Activated naive CD8-positive, alpha-beta T cell (primary cell): ENCODE data around the gene EPAS1.

Experiments
- H3K27ac Mint-ChIP-seq: one replicate; pipeline ENCODE4 v1.8.0; 2021; ENCODE audit warnings: mixed read lengths
- H3K27me3 Mint-ChIP-seq: one replicate; pipeline ENCODE4 v1.8.0; 2021; ENCODE audit warnings: mixed read lengths
- H3K36me3 Mint-ChIP-seq: one replicate; pipeline ENCODE4 v1.8.0; 2021; ENCODE audit warnings: mixed read lengths
- H3K4me1 Mint-ChIP-seq: one replicate; pipeline ENCODE4 v1.8.0; 2021; ENCODE audit warnings: low read depth, mixed read lengths
- H3K4me3 Mint-ChIP-seq: one replicate; pipeline ENCODE4 v1.8.0; 2021; ENCODE audit warnings: mild to moderate bottlenecking, mixed read lengths
- H3K9me3 Mint-ChIP-seq: one replicate; pipeline ENCODE4 v1.8.0; 2021; ENCODE audit warnings: low read depth, mixed read lengths

EPAS1 gene

DNA sequence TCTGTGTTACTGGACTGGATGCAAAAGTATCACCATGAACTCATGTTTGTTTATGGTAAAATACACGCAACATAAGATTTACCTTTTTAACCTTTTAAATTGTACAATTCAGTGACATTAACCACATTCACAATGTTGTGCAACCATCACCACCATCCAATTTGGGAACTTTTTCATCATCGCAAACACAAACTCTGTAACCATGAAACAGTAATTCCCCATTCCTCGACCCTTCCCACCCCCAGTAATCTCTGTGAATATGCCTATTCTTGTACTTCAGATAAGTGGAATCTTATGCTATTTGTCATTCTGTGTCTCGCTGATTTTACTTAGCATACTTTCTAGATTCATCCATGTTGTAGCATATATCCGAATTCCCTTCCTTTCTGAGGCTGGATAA, 31.1 kb upstream of the EPAS1 start:
- no peak overlapping the region for H3K27ac Mint-ChIP-seq
- H3K4me3 Mint-ChIP-seq: no peak overlapping the region
- H3K36me3 Mint-ChIP-seq: no peaks in the 10 kb centered on the region
- H3K9me3 Mint-ChIP-seq: no peaks in the 10 kb centered on the region
- peaks cover 6% of the 10 kb centered on the region for H3K27me3 Mint-ChIP-seq
- H3K4me1 Mint-ChIP-seq: peaks cover 2% of the 10 kb centered on the region

DNA sequence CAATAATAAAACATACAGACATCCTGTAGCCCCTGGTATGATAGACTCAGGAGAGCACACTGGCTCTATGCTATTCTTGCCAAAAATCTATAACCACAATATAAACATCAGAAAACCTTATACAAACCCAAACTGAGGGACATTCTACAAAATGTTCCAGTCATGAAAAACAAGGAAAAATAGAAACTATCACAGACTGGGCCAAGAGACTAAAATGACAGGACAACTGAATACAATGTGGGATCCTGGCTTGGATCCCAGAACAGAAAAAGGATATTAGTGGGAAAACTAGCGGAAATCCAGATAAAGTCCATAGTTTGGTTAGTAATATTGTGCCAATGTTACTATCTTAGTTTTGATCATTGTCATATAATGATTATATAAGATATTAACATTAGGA, 29.6 kb upstream of the EPAS1 start:
- Mint-ChIP-seq H3K4me1 (peaks cover 2% of the 10 kb centered on the region), H3K27ac (no peak overlapping the region), H3K36me3 (no peaks in the 10 kb centered on the region), H3K27me3 (peaks cover 6% of the 10 kb centered on the region), H3K9me3 (no peaks in the 10 kb centered on the region), H3K4me3 (no peak overlapping the region)

DNA sequence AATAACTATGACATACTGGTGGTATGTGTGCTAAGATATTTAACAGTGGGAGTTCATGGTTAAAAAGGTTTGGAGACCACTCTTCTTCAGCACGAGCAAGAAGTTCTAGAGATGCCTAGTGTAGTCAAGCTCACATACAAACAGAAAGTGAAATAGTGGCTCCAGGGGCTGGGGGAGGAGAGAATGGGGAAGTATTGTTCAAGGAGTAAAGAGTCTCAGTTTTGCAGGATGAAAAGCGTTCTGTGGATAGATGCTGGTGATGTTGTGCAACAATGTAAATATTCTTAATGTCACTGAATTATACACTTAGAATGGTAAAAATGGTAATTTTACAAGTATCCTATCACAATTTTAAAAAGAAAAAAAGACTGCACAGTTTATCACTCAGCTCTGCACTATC, 29.0 kb upstream of the EPAS1 start:
- Mint-ChIP-seq H3K4me3 (no peak overlapping the region), H3K27me3 (peaks cover 5% of the 10 kb centered on the region), H3K4me1 (peaks cover 2% of the 10 kb centered on the region), H3K9me3 (no peaks in the 10 kb centered on the region), H3K27ac (no peak overlapping the region), H3K36me3 (no peaks in the 10 kb centered on the region)

DNA sequence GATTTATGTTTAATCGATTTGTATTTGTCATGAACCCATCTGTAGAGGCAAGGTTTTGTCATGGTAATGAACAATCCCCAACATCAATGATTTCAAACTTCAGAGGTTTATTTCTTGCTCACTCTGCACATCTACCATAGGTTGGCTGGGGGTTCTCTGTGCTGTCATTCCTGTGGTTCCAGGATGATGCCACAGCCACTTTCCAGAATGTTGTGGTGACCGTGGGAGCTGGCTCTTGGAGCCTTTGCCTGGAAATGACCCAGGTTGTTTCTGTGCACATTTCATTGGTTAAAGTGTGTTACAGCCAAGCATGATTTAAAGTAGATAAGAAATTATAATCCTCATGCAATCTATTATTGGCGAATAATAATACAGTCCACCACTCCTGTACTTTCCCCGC, 28.2 kb upstream of the EPAS1 start:
- H3K36me3 Mint-ChIP-seq: no peaks in the 10 kb centered on the region
- no peak overlapping the region for H3K4me3 Mint-ChIP-seq
- peaks cover 2% of the 10 kb centered on the region for H3K4me1 Mint-ChIP-seq
- H3K9me3 Mint-ChIP-seq: no peaks in the 10 kb centered on the region
- peaks cover 2% of the 10 kb centered on the region for H3K27me3 Mint-ChIP-seq
- no peak overlapping the region for H3K27ac Mint-ChIP-seq

DNA sequence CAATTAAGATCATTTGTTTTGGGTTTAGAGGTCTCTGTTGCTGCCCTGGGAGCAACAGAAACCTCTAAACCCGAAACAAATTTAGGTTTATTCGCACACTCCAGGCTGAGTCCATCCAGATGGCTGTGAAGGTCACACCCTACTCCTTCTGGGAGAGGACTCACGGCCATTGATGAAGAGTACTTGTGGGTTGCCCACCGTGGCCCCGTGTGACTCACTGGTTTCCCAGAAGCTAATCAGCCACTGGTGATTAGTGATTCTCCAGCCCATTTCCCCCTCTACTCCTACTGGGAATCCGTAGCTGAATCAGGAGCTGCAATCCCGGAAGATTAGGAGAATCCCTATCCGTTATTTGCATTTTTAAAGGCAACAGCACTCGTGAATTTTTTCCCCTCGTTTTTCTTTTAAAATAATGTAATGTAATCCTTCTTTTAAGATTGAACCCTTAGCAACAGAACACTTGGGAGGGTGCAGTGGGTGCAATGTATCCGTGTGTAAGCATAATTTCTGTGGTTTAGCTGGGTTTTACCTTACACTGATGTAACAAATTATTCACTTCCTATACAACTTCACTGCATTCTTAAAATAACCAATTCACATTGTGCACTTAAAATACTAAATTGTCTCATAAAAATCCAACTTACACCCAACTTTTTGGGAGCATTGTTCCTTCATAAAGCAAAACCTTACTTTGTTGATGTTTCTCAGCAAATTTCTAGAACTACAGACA, 27.5 kb upstream of the EPAS1 start:
- no peaks in the 10 kb centered on the region for H3K9me3 Mint-ChIP-seq
- H3K27ac Mint-ChIP-seq: no peak overlapping the region
- no peak overlapping the region for H3K4me3 Mint-ChIP-seq
- H3K36me3 Mint-ChIP-seq: no peaks in the 10 kb centered on the region
- H3K27me3 Mint-ChIP-seq: peaks cover 2% of the 10 kb centered on the region
- peaks cover 2% of the 10 kb centered on the region for H3K4me1 Mint-ChIP-seq

DNA sequence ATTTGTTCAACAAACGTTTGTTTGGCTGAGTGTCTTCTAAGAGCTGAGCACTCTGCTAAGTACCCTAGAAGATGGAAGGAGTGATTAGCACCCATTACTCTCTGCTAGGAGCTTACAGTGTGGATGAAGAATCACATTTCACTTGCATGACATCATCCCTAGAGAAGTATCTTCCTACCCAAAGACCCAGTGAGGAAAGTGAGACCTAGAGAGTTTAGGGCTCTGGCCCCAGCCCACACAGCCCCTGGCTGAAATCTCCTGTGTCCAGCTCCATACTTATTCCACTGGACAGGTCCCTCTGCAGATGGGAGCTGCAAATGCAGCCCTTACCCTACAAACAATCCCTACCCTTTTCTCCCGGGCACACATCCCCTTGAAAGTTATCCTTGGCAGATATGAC, 26.8 kb upstream of the EPAS1 start:
- Mint-ChIP-seq H3K9me3 (no peaks in the 10 kb centered on the region), H3K4me1 (peaks cover 2% of the 10 kb centered on the region), H3K4me3 (no peak overlapping the region), H3K36me3 (no peaks in the 10 kb centered on the region), H3K27me3 (no peaks in the 10 kb centered on the region), H3K27ac (no peak overlapping the region)

DNA sequence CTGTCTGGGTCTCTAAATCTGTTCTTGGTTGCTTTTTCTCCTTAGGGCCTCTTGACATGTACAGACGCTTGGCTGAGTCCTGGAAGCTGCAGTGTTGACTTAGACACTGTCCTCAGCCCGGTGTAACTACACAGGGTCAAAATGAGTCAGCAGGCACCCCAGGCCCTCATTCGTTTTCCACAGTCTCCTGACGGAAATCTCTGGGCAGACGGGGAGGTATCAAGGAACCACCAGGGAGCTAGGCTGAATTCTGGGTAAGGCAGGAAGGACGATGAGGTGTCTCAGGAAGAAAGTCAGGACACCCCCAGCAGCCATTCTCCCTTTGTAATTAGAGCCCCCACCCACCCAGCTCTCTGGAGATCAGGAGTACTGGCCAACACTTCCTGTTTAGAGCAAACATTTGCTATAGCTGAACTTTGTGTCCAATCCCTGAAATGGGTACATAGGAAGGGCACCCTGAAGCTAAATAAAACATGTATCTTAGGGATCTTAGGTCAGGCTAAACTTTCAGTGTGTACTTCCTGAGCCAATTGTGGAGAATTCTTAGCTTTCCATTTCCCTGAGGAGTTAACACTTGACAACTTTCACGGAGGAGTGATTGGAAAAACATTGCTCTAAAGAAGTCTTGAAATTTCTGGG, 23.9 kb upstream of the EPAS1 start:
- Mint-ChIP-seq H3K27me3 (peaks cover 3% of the 10 kb centered on the region), H3K36me3 (no peaks in the 10 kb centered on the region), H3K27ac (peak overlapping the region; percentile 22), H3K9me3 (no peaks in the 10 kb centered on the region), H3K4me3 (no peak overlapping the region), H3K4me1 (peaks cover 14% of the 10 kb centered on the region)

DNA sequence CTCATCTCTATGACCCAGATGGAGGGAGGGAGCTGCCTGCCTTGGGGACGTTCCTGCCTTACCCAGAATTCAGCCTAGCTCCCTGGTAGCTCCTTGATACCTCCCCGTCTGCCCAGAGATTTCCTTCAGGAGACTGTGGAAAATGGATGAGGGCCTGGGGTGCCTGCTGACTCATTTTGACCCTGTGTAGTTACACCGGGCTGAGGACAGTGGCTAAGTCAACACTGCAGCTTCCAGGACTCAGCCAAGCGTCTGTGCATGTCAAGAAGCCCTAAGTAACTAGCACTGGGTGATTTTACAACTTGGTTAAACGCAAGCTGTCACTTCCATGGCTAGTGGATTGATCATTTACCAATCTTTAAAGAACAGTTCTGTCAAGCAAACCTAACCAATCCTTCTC, 23.3 kb upstream of the EPAS1 start:
- no peaks in the 10 kb centered on the region for H3K9me3 Mint-ChIP-seq
- H3K27me3 Mint-ChIP-seq: peaks cover 3% of the 10 kb centered on the region
- peak overlapping the region; percentile 22 for H3K27ac Mint-ChIP-seq
- H3K36me3 Mint-ChIP-seq: no peaks in the 10 kb centered on the region
- no peak overlapping the region for H3K4me3 Mint-ChIP-seq
- H3K4me1 Mint-ChIP-seq: peaks cover 14% of the 10 kb centered on the region

DNA sequence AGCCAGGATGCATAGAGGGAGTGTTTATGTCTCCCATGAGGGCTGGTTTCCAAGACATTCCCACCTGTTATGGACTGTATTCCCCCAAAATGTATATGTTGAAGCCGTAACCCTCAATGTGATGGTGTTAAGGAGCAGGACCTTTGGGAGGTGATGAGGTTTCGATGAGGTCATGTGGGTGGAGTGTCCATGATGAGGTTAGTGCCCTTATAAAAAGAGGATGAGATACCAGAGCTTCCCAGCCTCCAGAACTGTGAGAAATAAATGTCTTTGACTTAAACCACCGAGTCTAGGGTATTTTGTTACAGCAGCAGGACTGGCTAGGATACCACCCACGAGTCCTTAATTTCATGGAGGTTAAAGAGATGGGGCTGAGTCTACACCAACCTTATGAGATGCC, 22.6 kb upstream of the EPAS1 start:
- Mint-ChIP-seq H3K9me3 (no peaks in the 10 kb centered on the region), H3K4me1 (peaks cover 14% of the 10 kb centered on the region), H3K27ac (no peak overlapping the region), H3K4me3 (no peak overlapping the region), H3K36me3 (no peaks in the 10 kb centered on the region), H3K27me3 (peaks cover 8% of the 10 kb centered on the region)

DNA sequence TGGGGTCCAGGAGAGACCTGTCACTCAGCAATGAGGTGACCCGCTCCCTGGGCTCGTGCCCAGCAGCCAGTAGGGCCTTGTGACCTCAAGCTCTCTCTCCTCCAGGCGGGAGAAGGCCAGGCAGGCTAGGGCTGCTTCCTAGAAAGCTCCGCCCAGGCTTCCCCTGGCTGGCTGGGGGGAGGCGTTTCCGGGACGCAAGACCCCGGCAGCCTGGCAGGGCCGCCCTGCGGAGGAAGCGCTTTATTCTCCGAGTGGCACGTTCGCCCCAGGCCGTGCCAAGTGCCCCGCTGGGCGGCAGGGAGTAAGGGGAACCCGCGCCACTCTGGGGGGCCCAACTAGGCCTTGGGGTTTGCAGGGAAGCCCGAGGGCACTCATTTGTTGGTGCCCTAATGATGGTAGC, 21.2 kb upstream of the EPAS1 start:
- Mint-ChIP-seq H3K27ac (no peak overlapping the region), H3K36me3 (no peaks in the 10 kb centered on the region), H3K27me3 (peaks cover 8% of the 10 kb centered on the region), H3K4me3 (peak overlapping the region; percentile 36), H3K9me3 (no peaks in the 10 kb centered on the region), H3K4me1 (peaks cover 14% of the 10 kb centered on the region)

DNA sequence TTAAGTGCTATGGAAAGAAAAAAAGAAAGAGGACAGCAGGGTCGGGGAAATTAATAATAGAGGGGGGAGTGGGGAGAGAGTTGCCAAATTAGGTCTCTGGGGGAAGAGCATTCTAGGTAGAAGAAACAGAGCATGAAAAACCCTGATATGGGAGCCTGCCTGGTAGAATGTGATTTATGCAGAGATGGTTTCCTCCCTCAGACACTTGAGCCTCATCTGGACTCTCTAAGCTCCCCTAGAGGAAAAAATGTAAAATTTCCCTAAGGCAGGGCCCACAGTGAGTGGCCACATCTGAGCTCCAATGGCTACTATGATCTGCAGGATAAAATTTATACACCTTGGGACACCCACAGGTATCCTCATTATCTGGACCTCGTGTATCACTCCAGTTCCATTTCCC, 20.6 kb upstream of the EPAS1 start:
- Mint-ChIP-seq H3K27ac (no peak overlapping the region), H3K4me3 (peak overlapping the region; percentile 36), H3K36me3 (no peaks in the 10 kb centered on the region), H3K27me3 (peaks cover 8% of the 10 kb centered on the region), H3K4me1 (peaks cover 14% of the 10 kb centered on the region), H3K9me3 (no peaks in the 10 kb centered on the region)

DNA sequence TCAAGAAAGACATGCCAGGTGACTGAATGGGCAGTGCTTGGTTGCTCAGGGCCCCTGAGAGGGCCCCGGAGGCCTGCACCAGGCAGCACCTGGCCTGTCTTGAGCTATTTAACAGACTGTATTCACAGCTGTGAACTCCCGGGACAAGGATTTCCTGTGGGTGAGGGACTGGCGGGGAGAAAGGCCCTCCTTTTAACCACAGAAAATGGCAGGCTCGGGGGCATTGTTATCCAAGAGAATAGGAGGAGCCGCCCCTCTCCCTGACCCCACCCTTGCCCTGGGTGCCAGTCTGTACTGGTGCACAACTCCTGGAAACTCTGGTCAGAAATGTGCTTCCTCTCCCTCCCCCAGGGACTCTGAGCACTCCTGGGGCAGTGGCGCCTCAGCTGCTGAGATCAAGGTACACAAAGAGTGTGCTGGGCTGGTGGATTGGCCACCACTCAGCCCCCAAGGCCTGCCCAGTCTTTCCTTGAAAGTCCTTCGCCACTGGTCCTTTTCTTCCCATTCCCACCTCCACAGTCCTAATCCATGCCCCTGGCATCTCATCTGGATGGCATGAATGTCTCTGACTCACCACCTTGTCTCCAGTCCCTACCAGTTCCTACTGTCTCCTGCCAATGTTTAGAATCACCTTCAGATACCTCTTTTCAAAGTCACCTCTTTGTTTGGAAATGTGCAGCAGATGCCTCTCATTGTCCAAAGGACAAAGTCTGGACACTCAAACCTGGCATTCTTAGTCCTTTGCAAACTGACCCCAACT, 19.6 kb upstream of the EPAS1 start:
- H3K4me1 Mint-ChIP-seq: peaks cover 14% of the 10 kb centered on the region
- H3K4me3 Mint-ChIP-seq: no peak overlapping the region
- H3K9me3 Mint-ChIP-seq: no peaks in the 10 kb centered on the region
- no peak overlapping the region for H3K27ac Mint-ChIP-seq
- H3K27me3 Mint-ChIP-seq: peaks cover 8% of the 10 kb centered on the region
- no peaks in the 10 kb centered on the region for H3K36me3 Mint-ChIP-seq

DNA sequence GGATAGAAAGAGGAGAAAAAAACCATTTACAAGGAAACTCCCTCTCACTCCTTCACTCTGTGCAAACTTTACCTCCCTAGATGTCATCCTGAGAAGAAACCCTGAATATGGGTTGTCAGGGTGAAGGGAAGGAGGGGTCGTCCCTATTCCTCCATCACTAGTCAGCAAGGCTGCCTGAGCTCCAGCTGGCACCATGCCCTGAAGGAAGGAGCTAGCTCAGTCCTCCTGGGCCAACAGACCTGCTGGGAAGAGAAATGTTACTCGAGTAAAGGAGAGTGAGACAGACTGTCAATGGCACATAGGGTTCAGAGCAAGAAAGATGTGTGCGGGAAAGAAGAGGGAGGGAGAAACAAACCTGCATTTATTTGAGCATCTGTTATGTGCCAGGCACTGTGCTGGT, 18.3 kb upstream of the EPAS1 start:
- H3K4me3 Mint-ChIP-seq: no peak overlapping the region
- H3K9me3 Mint-ChIP-seq: no peaks in the 10 kb centered on the region
- H3K4me1 Mint-ChIP-seq: peaks cover 14% of the 10 kb centered on the region
- no peak overlapping the region for H3K27ac Mint-ChIP-seq
- no peaks in the 10 kb centered on the region for H3K36me3 Mint-ChIP-seq
- H3K27me3 Mint-ChIP-seq: peaks cover 8% of the 10 kb centered on the region

DNA sequence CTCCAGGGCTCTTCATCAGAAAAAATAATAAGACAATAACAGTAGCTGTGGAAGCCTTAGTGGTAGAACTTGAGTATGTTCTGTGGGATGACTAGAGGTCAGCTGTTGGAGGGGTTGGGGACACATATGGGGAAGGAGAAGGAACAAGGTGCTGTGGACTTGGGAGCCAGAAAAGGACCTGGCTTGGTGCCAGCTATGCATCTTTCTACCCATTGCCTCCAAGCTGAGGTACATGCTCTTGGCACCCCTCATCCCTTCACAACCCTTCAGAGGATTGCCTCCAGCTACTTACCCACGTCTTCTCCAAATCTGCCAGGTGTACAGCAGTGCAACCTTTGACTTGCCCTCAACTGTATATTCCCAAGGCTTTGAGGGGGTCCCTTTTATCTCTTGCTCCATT, 15.3 kb upstream of the EPAS1 start:
- Mint-ChIP-seq H3K4me3 (no peak overlapping the region), H3K4me1 (peaks cover 3% of the 10 kb centered on the region), H3K9me3 (no peaks in the 10 kb centered on the region), H3K27me3 (peaks cover 7% of the 10 kb centered on the region), H3K27ac (no peak overlapping the region), H3K36me3 (no peaks in the 10 kb centered on the region)

DNA sequence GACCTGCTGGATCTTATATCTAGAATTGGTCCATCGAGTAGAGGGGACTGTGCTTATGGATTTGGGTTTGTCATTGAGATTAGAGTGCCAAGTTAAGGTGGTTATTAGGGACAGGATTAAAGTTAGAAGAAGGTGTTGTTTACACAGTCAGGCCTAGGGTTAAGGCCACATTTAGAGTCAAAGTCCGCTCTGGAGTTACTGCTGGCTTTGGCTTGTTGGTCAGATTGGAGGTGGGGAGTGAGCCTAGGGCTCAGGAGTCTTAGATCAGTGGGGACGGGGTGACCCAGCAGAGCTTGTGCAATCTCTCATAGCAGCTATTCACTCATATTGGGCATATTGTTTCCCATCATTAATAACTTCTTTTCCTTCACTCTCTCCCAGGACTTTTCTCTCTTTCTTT, 13.5 kb upstream of the EPAS1 start:
- no peaks in the 10 kb centered on the region for H3K9me3 Mint-ChIP-seq
- no peaks in the 10 kb centered on the region for H3K36me3 Mint-ChIP-seq

More for the DNA sequence above, 13.5 kb upstream of the EPAS1 start:
- Mint-ChIP-seq H3K4me3 (no peak overlapping the region), H3K4me1 (no peaks in the 10 kb centered on the region), H3K27ac (no peak overlapping the region), H3K27me3 (peaks cover 5% of the 10 kb centered on the region)
